Activated naive CD4-positive, alpha-beta T cell (primary cell): ENCODE data around the gene NDUFB2.
"Not testable (repeated sequence)": the region's sequence is repeated elsewhere in the genome, so short reads cannot be mapped to it uniquely, and the experiment has no call there.

Experiments
- DNase-seq, 4 experiments: peaks; one replicate each; lab custom pipeline; 2025; lab: John Stamatoyannopoulos, UW

The NDUFB2 gene

DNA sequence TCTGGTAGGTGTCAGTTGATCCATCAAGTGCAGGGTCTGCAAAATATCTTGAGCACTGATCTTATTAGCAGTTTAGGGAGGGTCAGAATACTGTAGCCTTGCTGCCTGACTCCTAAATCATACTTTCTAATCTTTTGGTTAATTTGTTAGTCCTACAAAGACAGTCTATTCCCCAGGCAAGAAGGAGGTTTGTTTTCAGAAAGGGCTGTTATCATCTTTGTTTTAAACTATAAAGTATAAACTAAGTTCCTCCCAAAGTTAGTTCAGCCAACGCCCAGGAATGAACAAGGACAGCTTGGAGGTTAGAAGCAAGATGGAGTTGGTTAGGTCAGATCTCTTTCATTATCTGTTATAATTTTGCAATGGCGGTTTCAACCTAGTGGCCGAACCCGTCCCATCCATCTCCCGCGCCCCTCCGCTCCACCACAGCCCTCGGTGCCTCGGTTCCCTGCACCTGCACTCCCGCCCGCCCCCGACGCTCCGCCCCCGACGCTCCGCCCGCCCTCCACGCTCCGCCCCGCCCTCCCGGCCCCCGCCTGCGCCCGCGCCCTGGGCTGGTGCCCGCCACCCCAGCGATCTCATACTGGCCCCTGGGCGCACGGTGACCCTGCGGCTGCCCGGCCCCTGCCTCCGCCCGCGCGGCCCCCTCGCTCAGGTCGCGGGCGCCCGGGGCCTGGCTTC lies 24.0 kb upstream of the NDUFB2 start, which contains the start of gene ADCK2:
Gene ADCK2 (plus strand): TSS at position 564 of the 681 bp plus-strand sequence. CDS start 386 bp downstream, outside the sequence.
- peak; percentile 23 to 60 (median 41) for DNase-seq

DNA sequence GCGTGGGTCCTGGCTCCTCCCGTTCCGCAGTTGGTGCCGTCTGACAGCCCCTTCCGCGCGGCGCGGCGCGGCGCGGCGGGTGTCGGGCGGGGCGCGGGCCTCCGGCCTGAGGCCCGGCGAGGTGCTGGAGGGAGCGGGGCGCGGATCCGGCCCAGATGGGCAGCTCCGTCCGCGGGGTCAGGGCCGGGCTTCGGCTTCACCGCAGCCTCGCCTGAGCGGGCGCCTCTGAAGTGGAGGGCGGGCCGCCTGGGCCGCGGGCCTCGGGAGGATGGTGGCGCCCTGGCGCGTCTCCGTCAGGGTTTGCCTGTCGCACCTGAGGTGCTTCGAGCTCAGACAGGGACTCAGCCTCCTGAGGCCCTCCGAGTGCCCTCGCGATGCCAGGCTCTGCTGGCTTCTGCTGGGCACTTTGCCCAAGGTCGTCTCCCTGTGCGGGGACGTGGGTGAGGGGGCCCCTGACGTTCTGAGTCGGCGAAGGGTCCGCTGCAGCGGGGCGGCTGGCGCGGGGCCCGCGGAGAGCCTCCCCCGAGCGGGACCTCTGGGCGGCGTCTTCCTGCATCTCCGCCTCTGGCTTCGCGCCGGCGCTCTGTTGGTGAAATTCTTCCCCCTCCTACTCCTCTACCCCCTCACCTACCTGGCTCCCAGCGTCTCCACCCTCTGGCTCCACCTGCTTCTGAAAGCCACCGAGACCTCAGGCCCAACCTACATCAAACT lies 23.3 kb upstream of the NDUFB2 start:
- peak; percentile 23 to 63 (median 46) for DNase-seq

DNA sequence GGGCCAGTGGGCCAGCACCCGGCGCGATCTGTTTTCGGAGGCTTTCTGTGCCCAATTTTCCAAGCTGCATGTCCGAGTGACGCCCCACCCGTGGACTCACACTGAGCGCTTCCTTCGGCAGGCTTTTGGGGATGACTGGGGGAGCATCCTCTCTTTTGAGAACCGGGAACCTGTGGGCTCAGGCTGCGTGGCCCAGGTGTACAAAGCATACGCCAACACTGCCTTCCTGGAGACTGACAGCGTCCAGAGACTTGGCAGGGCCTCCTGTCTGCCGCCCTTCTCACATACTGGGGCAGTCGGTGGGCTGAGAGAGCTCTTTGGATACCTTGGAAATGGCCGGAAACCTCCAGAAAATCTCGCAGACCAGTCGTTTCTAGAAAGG lies 22.7 kb upstream of the NDUFB2 start:
- no peak for DNase-seq

DNA sequence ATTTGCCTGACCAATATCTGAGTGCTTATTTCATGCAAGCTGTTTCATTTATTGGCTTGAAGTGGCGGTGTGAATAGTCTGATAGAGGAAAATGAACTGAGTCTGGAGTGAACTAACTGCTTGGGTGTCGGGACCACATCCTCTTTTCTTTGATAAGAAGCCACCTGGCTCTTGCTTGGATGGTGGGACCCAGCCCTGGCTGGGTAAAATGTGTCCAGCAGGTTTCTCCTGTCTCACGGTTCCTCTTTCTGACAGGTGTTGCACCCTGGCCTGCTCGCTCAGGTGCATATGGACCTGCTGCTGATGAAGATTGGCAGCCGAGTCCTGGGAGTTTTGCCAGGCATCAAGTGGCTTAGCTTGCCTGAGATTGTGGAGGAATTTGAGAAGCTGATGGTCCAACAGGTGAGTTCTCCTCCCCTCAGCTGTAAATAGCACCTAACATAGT lies 22.1 kb upstream of the NDUFB2 start:
- DNase-seq = no peak

DNA sequence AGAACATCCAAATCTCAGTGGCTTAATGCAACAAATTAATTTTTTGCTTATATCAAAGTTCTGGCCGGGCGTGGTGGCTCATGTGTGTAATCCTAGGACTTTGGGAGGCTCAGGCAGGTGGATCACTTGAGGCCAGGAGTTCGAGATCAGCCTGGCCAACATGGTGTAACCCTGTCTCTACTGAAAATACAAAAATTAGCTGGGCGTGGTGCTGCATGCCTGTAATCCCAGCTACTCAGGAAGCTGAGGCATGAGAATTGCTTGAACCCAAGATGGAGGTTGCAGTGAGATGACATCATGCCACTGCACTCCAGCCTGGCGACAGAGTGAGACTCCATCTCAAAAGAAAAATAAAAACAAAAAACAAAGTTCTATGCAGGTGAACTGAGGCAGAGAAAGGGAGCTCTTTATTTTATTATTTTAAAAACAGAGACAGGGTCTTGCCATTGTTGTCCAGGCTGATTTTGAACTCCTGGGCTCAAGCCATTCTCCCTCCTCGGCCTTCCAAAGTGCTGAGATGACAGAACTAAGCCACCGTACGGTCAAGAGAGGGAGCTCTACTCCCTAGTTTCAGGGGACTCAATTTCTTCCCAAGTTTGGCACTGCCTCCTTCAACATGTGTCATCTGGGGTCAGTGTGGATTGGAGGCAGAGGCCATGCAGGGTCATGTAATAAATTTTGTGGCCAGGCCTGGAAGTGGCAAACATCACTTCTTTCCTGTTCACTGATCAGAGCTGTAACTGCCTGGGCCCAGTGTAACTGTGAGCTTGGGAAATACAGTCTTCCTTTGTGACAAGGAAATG lies 21.4 kb upstream of the NDUFB2 start:
- DNase-seq = no peak

DNA sequence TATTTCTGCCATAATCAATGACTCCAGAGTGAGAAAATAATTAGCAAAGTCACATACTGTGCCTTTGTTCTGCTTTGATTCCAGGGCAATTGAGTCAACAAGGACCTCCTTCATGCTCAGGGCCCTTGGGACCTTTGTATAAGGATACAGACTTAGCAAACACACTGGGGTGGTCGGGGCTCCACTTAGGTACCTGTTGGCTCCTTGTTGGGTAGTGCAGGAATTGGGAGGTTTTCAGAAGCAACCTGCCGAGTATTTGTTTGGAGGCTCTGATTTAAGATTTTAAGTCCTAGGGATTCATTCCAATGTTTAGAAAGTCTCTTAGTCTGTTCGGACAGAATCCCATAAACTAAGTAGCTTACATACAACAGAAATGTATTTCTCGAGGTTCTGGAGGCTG lies 20.8 kb upstream of the NDUFB2 start:
- no peak for DNase-seq

DNA sequence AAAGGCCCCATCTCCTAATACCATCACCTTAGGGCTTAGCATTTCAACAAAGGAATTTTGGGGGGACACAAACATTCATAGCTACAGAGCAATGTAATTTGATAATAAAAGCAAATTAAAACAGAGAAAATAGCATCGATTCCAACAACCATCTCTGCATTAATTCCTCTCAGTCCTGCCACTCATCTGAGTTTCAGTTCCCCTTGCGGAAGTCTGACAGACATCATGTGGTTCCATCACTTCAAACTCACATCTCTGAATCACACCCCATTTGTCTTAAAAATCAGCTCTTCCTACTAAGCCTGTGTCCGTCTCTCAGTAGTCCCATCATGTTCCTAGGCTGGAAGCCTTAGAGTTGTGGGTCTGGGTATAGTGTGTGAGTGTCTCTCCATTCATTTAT lies 20.2 kb upstream of the NDUFB2 start:
- no peak for DNase-seq

DNA sequence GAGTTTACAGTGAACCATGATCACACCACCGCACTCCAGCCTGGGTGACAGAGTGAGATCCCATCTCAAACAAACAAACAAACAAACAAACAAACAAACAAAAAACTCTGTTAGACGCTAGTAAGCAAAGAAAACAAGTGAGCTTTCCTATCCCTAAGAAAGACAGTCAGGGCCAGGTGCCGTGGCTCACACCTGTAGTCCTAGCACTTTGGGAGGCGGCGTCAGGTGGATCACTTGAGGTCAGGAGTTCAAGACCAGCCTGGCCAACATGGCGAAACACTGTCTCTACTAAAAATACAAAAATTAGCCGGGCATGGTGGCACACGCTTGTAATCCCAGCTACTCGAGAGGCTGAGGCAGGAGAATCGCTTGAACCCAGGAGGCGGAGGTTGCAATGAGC lies 19.6 kb upstream of the NDUFB2 start:
- not testable (repeated sequence) for DNase-seq

DNA sequence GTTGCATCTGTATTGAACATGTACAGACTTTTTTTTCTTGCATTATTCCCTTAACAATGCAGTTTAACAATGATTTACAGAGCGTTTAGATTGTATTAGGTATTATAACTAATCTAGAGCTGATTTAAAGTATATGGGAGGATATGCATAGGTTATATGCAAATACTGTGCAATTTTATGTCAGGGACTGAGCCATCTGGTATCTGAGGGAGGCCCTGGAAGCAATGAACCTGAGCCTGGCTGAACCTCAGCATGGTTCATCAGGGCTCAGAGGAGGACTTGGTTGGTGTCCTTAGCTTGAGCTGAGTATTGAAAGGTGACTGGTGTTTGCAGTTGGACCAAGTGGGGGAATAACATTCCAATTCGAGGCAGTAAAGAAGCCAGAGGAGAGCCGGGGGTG lies 19.0 kb upstream of the NDUFB2 start:
- DNase-seq = no peak

DNA sequence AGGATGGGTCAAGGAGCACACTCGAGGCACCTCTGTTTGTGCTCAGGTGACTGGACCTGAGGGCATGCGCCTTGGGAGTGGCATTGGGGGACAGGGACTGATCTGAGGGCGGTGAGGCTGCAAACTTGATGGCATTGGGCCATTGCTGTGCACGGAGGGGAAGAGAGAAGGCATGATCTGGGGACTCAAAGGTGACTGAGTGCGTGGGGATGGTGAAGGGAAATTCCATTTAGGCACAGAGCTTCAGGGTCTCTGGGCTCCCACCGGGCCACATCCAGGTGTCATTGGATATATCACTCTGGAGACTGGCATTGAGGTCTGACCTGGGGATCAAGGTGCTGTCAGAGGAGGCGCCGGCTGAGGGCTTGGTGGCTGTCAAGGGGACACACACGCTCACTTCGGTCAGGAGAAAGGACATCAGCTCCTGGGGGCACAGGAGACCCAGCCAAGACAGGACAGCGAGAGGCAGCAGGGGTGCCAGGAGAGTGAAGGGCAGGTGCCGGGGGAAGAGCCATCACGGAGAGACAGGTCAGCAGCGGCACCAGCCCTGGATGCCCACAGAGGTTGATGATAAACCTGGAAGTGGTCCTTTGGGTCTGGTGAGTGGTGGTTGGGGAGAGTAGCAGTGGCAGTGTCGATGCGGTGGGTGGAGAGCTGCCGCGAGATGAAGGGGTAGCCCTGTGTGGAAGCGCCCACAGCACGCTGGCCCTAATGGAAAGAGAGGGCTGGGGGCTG lies 18.3 kb upstream of the NDUFB2 start:
- no peak for DNase-seq

DNA sequence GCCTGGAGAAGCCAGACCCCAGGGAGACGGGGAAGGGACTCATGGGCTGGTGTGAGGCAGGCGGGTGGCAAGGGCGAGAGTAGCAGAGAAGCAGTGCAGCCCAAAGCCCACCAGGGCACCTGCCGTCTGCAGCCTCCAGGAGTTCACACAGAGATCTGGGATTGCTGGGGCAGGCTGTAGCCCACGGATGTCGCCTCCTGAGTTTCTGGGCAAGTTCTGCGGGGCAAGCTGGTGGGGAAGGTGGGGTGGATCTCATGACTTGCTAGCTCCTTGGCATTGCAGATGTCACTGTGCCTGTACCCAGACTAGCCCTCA lies 17.7 kb upstream of the NDUFB2 start:
- DNase-seq = no peak

DNA sequence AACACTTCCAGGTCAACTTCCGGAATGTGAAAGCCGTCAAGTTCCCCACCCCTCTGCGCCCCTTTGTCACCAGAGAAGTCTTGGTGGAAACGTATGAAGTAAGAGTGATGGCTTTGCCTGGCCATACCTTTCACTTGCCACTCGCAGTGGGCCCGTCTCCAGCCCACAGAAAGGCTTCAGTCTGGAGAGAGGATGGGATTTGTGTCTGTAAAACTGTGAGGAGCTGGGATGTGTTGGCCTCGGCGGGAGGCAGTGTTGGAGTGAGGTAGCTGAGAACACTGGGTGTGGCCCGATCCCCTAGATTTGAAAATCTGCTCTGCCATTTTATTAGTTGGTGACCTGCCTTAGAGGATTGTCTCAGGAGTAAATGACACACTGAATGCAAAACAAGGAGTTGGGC lies 17.3 kb upstream of the NDUFB2 start:
- no peak for DNase-seq

DNA sequence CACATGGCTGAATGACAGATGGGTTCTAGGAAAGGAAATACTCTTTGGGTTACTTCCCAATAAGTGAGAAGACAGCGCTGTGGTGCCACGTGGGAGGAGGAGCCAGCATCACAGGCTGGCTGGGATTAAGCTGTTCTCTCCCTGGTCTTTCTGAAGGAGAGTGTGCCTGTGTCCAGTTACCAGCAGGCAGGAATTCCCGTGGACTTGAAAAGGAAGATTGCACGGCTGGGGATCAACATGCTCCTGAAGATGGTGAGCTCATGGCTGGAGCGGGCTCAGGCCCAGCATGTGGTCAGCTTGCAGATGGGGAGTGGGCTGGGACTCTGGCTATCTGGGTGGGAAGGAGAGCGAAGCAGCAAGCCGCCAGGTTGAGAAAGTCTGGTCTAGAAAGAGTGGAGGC lies 15.6 kb upstream of the NDUFB2 start:
- DNase-seq = no peak

DNA sequence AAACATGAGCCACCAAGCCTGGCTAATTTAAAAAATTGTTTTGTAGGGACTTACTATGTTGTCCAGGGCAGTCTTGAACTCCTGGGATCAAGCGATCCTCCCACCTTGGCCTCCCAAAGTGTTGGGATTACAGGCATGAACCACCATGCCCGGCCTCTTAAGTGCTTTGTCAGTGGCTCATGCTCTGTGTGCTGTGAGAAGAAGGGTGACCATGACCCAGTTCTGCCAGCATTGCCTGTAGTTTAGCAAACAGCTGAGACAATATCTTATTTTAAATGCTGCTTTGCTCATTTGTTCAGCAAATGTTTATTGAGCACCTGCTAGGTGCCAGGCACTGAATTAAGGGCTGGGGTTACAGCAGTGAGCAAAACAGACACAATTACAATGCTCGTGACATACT lies 14.7 kb upstream of the NDUFB2 start:
- DNase-seq = no peak

DNA sequence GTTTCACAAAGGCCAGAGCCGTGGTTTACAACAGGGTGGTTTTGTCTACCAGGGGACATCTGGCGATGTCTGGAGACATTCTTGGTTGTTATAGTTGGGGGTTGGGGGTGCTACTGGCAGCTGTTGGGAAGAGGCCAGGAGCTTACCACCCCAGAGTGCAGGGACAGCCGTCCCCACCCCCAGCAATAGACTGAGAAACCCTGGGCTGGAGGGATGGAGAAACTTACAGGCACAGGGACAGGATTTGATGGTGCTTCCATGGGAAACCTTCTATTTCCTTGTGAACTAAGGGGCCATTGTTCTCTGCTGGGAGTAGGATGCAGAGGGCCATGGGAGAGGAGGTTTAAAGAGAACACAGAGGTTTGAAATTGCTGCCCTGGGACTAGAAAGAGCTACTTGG lies 12.9 kb upstream of the NDUFB2 start:
- DNase-seq = no peak

DNA sequence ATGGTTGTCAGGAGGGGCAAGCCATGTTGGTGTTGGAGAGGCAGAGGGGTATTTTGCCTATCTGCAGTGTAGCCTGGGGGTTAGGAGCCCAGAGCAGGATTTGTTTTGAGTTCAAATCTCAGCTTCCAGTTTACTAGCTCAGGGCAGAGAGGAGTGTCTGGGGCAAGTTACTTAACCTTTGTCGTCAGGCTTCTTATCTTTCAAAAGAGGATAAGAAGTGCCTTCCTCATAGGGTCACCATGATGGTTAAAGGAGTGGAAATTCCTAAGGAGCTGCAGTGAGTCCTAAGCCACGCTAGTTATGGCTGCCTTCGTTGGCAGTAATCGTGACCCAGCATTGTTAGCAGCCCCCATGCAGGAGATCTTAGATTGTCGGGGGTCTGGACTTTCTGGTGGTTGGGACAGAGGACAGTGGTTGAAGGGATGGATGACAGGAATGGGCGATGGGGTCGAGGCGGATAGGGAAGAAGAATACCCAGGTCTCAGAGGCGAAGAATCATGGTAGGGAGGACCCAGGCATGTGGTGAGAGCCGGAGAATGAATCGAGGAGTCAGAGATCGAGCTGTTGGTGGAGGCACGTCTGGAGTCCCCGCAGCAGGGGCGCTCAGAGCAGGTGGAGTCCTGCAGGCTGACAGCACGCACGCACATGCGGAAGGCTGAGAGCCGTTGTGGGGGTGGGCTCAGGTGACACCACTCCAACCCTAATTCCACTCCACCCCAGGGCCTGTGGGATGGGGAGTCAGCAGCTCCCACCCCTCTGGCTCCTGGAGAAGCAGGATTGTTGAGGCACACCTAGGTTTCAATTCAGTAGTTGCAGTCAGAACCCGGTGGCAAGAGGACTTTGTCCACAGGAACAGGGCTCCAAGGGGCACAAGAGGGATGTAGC lies 12.2 kb upstream of the NDUFB2 start:
- DNase-seq = no peak

DNA sequence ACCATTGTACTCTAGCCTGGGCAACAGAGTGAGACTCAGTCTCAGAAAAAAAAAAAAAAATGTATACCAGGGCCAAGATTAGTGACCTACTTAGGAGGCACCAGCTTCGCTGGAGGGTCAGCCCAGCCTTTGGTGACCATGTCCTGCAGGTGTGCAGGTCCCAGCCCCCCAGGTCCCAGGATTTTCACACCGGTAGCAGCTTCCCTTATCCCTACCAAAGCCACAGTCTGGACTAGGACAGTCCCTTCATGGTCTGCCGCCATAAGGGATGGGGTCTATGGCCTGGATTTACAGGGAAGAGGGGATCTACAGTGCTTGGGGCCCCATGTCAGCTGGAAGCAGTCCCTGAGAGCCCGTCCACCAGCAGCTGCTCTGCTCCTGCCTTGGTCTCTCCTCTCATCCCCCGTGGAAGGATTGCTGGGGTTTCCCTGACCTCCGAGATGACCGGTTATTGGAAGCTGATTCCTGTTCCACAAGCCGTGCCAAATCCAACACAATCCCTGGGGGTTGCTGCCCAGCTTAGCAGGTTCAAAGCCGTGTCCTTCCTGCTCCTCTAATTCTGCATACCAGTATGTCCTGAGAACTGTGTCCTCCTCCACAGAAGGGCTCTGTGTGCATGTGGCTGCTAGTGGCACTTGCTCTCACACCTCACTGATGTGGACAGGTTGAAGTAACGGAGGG lies 11.0 kb upstream of the NDUFB2 start:
- no peak for DNase-seq

DNA sequence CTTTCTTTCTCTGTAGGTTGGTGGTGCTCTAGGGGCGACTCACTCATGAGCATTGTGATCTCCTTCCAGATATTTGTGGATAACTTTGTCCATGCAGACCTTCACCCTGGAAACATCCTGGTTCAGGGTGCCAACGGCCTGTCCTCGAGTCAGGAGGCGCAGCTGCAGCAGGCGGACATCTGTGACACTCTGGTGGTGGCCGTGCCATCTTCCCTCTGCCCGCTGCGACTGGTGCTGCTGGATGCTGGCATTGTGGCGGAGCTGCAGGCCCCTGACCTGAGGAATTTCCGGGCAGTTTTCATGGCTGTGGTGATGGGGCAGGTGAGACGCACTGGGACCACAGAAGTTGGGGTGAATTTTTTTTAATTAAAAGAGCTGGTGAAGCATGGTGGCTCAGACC lies 9.6 kb upstream of the NDUFB2 start:
- DNase-seq = no peak

DNA sequence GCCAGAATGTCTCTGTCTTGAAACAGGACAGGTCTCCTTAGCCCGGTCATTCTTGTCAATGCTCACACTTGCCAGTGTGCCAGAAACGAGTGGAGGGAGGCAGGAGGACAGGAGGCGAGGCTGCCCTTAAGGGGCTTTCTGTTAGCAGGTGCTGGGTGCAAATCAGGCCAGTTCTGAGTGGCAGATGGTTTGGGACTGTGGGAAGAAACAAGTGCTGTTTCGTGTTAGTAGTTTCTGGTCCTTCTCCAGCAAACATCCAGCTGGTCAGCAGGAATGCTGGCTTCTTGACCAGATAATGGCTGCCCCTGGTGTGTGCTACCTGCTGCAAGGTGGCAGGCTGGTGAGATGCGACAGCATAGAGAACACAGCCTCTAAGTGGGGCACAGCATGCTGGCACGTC lies 8.2 kb upstream of the NDUFB2 start:
- DNase-seq = no peak

DNA sequence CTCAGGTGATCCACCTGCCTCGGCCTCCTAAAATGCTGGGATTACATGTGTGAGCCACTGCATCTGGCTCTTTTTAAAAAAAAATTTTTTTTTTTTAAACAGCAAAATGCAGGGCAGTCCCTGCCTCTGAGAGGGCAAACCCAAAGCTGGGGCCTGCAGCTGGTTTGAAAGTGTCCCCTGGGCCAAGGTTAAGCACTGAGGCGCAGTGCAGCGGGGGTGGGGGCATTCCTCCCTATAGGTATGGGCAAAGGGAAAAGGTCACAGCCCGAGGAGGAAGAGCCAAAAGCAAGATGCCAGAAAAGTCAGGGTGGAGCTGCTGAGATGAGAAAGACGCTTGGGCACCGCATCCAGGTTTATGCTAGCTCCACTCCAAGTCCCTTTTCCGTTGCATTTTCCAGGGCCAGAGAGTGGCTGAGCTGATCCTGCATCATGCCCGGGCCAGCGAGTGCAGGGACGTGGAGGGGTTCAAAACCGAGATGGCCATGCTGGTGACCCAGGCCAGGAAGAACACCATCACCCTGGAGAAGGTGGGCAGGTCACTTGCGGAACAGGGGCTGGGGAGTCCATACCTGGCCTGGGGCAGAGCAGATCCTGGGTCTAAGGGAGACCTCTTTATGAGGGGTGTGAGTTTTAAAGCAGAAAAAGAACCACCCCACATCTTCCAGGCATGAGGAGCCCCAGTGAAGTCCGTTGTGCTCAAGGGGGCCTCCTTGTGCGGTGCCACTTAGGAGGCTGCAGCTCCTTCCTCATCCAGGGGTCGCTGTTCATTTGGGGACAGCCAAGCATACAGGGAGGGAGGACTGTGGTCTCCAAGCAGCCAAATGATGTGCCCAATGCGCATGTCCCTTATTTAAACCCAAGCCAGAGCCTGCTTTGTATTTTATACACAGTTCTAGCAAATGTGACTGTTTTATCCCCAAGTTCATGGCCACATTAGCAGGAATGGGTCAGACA lies 7.0 kb upstream of the NDUFB2 start:
- no peak for DNase-seq
